NCI-H2029 (cell line): ENCODE measurements around the gene ZNRD2.

Source experiments
- DNase-seq: peaks from one replicate; lab custom pipeline; 2025; lab: John Stamatoyannopoulos, UW

ZNRD2 gene

GRCh38 chr11:65573391-65574079, 3.3 kb downstream of the ZNRD2 start:
- peak; percentile 58 for DNase-seq

- DNase-seq = peak; percentile 58
Observed at GRCh38 chr11:65574109-65574810, 4.0 kb downstream of the ZNRD2 start.

- DNase-seq = no peak
Observed at GRCh38 chr11:65574811-65575567, 4.7 kb downstream of the ZNRD2 start.

GRCh38 chr11:65575568-65576231, 5.4 kb downstream of the ZNRD2 start, which contains the start of gene EHBP1L1:
Gene EHBP1L1 (plus strand): TSS chr11:65576053. CDS start chr11:65576303, 250 bp downstream.
- DNase-seq = no peak

- no peak for DNase-seq
Observed at GRCh38 chr11:65576232-65576866, 6.1 kb downstream of the ZNRD2 start.

GRCh38 chr11:65576867-65577755, 6.8 kb downstream of the ZNRD2 start:
- DNase-seq = no peak

- DNase-seq = no peak
Observed at GRCh38 chr11:65577756-65578109, 7.5 kb downstream of the ZNRD2 start.

- no peak for DNase-seq
Observed at GRCh38 chr11:65578134-65578533, 7.9 kb downstream of the ZNRD2 start.

GRCh38 chr11:65578667-65579066, 8.4 kb downstream of the ZNRD2 start:
- no peak for DNase-seq

GRCh38 chr11:65579291-65579690, 9.0 kb downstream of the ZNRD2 start:
- DNase-seq = no peak

- no peak for DNase-seq
Observed at GRCh38 chr11:65580031-65580692, 9.9 kb downstream of the ZNRD2 start.

- no peak for DNase-seq
Observed at GRCh38 chr11:65580756-65581155, 10.5 kb downstream of the ZNRD2 start.

GRCh38 chr11:65581928-65582327, 11.7 kb downstream of the ZNRD2 start:
- DNase-seq = no peak

- no peak for DNase-seq
Observed at GRCh38 chr11:65583589-65583988, 13.3 kb downstream of the ZNRD2 start.

- DNase-seq = no peak
Observed at GRCh38 chr11:65584106-65584505, 13.8 kb downstream of the ZNRD2 start.

- no peak for DNase-seq
Observed at GRCh38 chr11:65584723-65585171, 14.5 kb downstream of the ZNRD2 start.

- DNase-seq = no peak
Observed at GRCh38 chr11:65585396-65586246, 15.3 kb downstream of the ZNRD2 start.

GRCh38 chr11:65586247-65586630, 16.0 kb downstream of the ZNRD2 start:
- no peak for DNase-seq

GRCh38 chr11:65586676-65587075, 16.4 kb downstream of the ZNRD2 start:
- no peak for DNase-seq
